Measurements from ENCODE around the gene DUSP15. TPM values are rescaled to one million over a fixed set of nuclear protein-coding genes. Genes with fewer than 3 reads are reported as not detected.

The DUSP15 gene
- total RNA-seq, 1 experiment from 2014 or later, result not detected

GRCh38 chr20:31838646-31839292 lies 31.6 kb downstream of the DUSP15 start:
- ChIA-PET RAD21 (ENCODE audit: low non-redundant PET in 1 of 2, low total read pairs in 2 of 2, uncharacterized antibody in 2 of 2, unreplicated experiment in 2 of 2) (no interaction called here), POLR2A (interaction anchor here (1.1 kb wide), 1 partner anchor 16 kb away, joined by 4 read pairs; no protein-coding TSS in a partner anchor), CTCF (interaction anchor here (0.8 to 3.4 kb wide), 5 partner anchors 9 to 193 kb away, joined by 3 to 20 read pairs (median 4); no protein-coding TSS in a partner anchor)
- Histone ChIP-seq H3K27me3 (ENCODE audit: insufficient read depth, low read length) (no peaks in the 10 kb centered on the region), H3K4me1 (ENCODE audit: control insufficient read depth in 1 of 2, insufficient read depth in 2 of 2, low read length in 2 of 2) (peaks cover 31 to 64% of the 10 kb centered on the region in 2 experiments), H3K27ac (ENCODE audit: low read depth, low read length) (no peak overlapping the region), H3K4me2 (ENCODE audit: low read length) (no peak overlapping the region), H3K4me3 (replicated peaks in 1 of 2; ENCODE audit: low read depth in 1 of 2, low read length in 2 of 2) (no peak overlapping the region), H3K9me3 (ENCODE audit: control insufficient read depth in 1 of 2, insufficient read depth in 1 of 2, low read depth in 1 of 2, low read length in 2 of 2) (no peaks in the 10 kb centered on the region), H3K36me3 (ENCODE audit: control insufficient read depth in 1 of 2, insufficient read depth in 2 of 2, low read length in 2 of 2) (no peaks in the 10 kb centered on the region), H4K20me1 (ENCODE audit: insufficient read depth) (no peaks in the 10 kb centered on the region), H3K9me2 (ENCODE audit: insufficient read depth) (no peaks in the 10 kb centered on the region), H3K9ac (ENCODE audit: low read length) (no peak overlapping the region), H3K79me2 (ENCODE audit: insufficient read depth, low read length) (no peaks in the 10 kb centered on the region), H2AFZ (ENCODE audit: low read depth, low read length, poor library complexity, severe bottlenecking) (no peak overlapping the region)
- ATAC-seq, result no peak
- no peak for DNase-seq (ENCODE audit: low read depth, low spot score)
- intact Hi-C loops (cut with micrococcal nuclease), result no loop called here
- TF ChIP-seq EZH2 (IDR thresholded peaks at IDR 0.05) (no peak), SRF (IDR thresholded peaks at IDR 0.05; ENCODE audit: low read depth) (no peak), ZBTB33 (IDR thresholded peaks at IDR 0.05; ENCODE audit: extremely low read depth, insufficient replicate concordance, low read length) (no peak), JUND (IDR thresholded peaks at IDR 0.05) (no peak), CBX3 (IDR thresholded peaks at IDR 0.05; ENCODE audit: low read depth) (no peak), POLR2A (IDR thresholded peaks at IDR 0.05; ENCODE audit: borderline replicate concordance, extremely low read depth, insufficient read depth, insufficient read length) (no peak), RAD21 (IDR thresholded peaks at IDR 0.05; ENCODE audit: low read depth) (no peak), EGR1 (IDR thresholded peaks at IDR 0.05; ENCODE audit: low read depth) (no peak), POLR2AphosphoS5 (IDR thresholded peaks at IDR 0.05; ENCODE audit: low read depth, low read length) (no peak), EZH2phosphoT487 (IDR thresholded peaks at IDR 0.05; ENCODE audit: borderline replicate concordance) (no peak), MAX (IDR thresholded peaks at IDR 0.05) (no peak)
- BruUV-seq (replicated peaks), result no TSS peak
